Measurements from ENCODE around the gene LSMEM2. TPM values are rescaled to one million over a fixed set of nuclear protein-coding genes. Genes with fewer than 3 reads are reported as not detected.
A peak's percentile ranks its signal among the peaks of the same experiment; 100 is the strongest.

Gene LSMEM2
- total and polyA plus RNA-seq, 9 of the 15 experiments (the other 6 are each of a cell fraction or from before 2014, with no cell fraction given): not detected

DNA sequence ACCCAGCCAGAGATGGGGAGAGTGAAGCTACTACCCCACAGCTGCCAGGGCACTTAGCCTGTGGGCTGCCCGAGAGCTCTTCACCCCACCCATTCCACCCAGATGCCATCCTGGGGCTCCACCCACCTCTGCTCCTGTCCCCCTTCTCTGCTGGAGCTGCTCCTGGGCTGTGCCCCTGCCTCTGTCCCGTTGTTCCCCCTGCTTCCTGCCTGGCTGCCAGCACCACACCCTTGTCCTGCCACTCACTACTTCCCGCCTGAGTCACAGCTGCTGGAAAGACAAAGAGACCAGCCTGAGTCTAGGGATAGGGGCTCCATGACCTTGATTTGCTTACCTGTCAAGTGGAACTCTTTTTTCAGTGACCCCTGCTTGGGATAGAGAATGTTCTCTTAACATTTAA, 30.5 kb upstream of the LSMEM2 start (continued):
- TF ChIP-seq GTF3C2 (IDR thresholded peaks at IDR 0.05; ENCODE audit: borderline replicate concordance, extremely low read depth, insufficient read length): no peak

DNA sequence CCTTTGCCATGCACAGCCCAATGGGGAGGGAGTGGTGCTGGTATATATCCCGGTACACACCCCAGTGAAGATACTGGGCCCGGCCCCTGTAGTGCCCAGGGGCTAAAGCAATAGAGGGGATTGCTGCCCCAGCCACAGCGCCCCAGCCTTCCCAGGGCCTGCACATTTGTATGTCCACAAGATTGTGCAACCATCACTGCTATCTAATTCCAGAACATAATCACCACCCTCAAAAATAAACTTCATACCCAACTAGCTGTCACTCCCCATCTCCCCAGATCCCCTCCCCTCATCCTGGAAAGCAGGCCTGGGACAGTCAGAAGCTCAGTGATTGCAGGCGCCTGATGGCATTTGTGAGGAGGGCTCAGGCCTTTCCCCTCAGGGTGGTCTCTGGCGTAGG, 29.4 kb upstream of the LSMEM2 start:
- ATAC-seq: no peak
- Histone ChIP-seq H4K20me1 (replicated peaks; ENCODE audit: control insufficient read depth, insufficient read depth, low read length) (no peaks in the 10 kb centered on the region), H3K79me2 (ENCODE audit: control insufficient read depth, insufficient read depth, low read length) (peaks cover 21% of the 10 kb centered on the region), H3K9me3 (replicated peaks; ENCODE audit: control insufficient read depth, insufficient read depth, low read depth, low read length) (no peaks in the 10 kb centered on the region), H3K27me3 (ENCODE audit: control insufficient read depth in 2 of 2, insufficient read depth in 2 of 2, low read length in 2 of 2) (no peaks in the 10 kb centered on the region), H3K36me3 (ENCODE audit: control insufficient read depth, insufficient read depth, low read length) (peaks cover 4% of the 10 kb centered on the region; the same call in 1 of the 3 replicates), H3K4me2 (ENCODE audit: insufficient read depth, low read length) (no peak overlapping the region), H3K9ac (ENCODE audit: insufficient read depth in 1 of 2, low read depth in 2 of 2, low read length in 2 of 2) (peak overlapping the region in 1 of 2 experiments; percentile 20; a peak in 1 of 4 replicates), H2AFZ (ENCODE audit: low read depth, low read length) (no peak overlapping the region), H3K27ac (ENCODE audit: extremely low read depth, low read depth, low read length) (no peak overlapping the region), H3K4me3 (no peak overlapping the region), H3K9me1 (ENCODE audit: control insufficient read depth, insufficient read depth, low read length) (no peaks in the 10 kb centered on the region), H3K4me1 (replicated peaks in 1 of 2; ENCODE audit: control insufficient read depth in 2 of 2, insufficient read depth in 2 of 2, low read length in 2 of 2) (peaks cover 21 to 34% of the 10 kb centered on the region in 2 experiments)
- ChIA-PET CTCF (ENCODE audit: low intra/inter-chr PET ratio) (no interaction called here), POLR2A (interaction anchor here (1.3 kb wide), 1 partner anchor 14 kb away, joined by 4 read pairs; the partner anchor contains the start of gene GNAI2)
- WGBS (ENCODE audit: insufficient coverage, low coverage, missing lambda C conversion rate): 85% methylated on average over 4 of the region's 5 CpGs
- BruUV-seq (replicated peaks): no TSS peak
- no peak for FAIRE-seq
- in situ Hi-C loops (cut with MboI) (no loop called here), intact Hi-C loops (cut with micrococcal nuclease) (no loop called here)
- no peak for DNase-seq (ENCODE audit: extremely low read depth in 1 of 4, low spot score in 3 of 4)
- TF ChIP-seq, protein P1, sequence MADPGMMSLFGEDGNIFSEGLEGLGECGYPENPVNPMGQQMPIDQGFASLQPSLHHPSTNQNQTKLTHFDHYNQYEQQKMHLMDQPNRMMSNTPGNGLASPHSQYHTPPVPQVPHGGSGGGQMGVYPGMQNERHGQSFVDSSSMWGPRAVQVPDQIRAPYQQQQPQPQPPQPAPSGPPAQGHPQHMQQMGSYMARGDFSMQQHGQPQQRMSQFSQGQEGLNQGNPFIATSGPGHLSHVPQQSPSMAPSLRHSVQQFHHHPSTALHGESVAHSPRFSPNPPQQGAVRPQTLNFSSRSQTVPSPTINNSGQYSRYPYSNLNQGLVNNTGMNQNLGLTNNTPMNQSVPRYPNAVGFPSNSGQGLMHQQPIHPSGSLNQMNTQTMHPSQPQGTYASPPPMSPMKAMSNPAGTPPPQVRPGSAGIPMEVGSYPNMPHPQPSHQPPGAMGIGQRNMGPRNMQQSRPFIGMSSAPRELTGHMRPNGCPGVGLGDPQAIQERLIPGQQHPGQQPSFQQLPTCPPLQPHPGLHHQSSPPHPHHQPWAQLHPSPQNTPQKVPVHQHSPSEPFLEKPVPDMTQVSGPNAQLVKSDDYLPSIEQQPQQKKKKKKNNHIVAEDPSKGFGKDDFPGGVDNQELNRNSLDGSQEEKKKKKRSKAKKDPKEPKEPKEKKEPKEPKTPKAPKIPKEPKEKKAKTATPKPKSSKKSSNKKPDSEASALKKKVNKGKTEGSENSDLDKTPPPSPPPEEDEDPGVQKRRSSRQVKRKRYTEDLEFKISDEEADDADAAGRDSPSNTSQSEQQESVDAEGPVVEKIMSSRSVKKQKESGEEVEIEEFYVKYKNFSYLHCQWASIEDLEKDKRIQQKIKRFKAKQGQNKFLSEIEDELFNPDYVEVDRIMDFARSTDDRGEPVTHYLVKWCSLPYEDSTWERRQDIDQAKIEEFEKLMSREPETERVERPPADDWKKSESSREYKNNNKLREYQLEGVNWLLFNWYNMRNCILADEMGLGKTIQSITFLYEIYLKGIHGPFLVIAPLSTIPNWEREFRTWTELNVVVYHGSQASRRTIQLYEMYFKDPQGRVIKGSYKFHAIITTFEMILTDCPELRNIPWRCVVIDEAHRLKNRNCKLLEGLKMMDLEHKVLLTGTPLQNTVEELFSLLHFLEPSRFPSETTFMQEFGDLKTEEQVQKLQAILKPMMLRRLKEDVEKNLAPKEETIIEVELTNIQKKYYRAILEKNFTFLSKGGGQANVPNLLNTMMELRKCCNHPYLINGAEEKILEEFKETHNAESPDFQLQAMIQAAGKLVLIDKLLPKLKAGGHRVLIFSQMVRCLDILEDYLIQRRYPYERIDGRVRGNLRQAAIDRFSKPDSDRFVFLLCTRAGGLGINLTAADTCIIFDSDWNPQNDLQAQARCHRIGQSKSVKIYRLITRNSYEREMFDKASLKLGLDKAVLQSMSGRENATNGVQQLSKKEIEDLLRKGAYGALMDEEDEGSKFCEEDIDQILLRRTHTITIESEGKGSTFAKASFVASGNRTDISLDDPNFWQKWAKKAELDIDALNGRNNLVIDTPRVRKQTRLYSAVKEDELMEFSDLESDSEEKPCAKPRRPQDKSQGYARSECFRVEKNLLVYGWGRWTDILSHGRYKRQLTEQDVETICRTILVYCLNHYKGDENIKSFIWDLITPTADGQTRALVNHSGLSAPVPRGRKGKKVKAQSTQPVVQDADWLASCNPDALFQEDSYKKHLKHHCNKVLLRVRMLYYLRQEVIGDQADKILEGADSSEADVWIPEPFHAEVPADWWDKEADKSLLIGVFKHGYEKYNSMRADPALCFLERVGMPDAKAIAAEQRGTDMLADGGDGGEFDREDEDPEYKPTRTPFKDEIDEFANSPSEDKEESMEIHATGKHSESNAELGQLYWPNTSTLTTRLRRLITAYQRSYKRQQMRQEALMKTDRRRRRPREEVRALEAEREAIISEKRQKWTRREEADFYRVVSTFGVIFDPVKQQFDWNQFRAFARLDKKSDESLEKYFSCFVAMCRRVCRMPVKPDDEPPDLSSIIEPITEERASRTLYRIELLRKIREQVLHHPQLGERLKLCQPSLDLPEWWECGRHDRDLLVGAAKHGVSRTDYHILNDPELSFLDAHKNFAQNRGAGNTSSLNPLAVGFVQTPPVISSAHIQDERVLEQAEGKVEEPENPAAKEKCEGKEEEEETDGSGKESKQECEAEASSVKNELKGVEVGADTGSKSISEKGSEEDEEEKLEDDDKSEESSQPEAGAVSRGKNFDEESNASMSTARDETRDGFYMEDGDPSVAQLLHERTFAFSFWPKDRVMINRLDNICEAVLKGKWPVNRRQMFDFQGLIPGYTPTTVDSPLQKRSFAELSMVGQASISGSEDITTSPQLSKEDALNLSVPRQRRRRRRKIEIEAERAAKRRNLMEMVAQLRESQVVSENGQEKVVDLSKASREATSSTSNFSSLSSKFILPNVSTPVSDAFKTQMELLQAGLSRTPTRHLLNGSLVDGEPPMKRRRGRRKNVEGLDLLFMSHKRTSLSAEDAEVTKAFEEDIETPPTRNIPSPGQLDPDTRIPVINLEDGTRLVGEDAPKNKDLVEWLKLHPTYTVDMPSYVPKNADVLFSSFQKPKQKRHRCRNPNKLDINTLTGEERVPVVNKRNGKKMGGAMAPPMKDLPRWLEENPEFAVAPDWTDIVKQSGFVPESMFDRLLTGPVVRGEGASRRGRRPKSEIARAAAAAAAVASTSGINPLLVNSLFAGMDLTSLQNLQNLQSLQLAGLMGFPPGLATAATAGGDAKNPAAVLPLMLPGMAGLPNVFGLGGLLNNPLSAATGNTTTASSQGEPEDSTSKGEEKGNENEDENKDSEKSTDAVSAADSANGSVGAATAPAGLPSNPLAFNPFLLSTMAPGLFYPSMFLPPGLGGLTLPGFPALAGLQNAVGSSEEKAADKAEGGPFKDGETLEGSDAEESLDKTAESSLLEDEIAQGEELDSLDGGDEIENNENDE (IDR thresholded peaks at IDR 0.05; ENCODE audit: low read depth, low read length): no peak
- no peak for TF ChIP-seq ZKSCAN1 (IDR thresholded peaks at IDR 0.05; ENCODE audit: low read depth, low read length)
- TF ChIP-seq, protein P2, sequence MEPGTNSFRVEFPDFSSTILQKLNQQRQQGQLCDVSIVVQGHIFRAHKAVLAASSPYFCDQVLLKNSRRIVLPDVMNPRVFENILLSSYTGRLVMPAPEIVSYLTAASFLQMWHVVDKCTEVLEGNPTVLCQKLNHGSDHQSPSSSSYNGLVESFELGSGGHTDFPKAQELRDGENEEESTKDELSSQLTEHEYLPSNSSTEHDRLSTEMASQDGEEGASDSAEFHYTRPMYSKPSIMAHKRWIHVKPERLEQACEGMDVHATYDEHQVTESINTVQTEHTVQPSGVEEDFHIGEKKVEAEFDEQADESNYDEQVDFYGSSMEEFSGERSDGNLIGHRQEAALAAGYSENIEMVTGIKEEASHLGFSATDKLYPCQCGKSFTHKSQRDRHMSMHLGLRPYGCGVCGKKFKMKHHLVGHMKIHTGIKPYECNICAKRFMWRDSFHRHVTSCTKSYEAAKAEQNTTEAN (CRISPR knock-in tag; IDR thresholded peaks at IDR 0.05): no peak
